Esophagus squamous epithelium (tissue), 4 donors: ENCODE results near the gene WDPCP.

Experiments
- CTCF ChIP-seq, 6 experiments: fragments of 450-650 bp in 4 of 6; fragments of 200-600 bp in 2 of 6; sonication (generic) in 2 of 6; IDR thresholded peaks; one replicate each; pipeline ENCODE4 v1.5.1; 2016 to 2019; ENCODE audit warnings: antibody characterized with exemption in 6 of 6, mild to moderate bottlenecking in 4 of 6, moderate library complexity in 4 of 6
- POLR2A ChIP-seq, 4 donors: fragments of 450-650 bp; IDR thresholded peaks; one replicate each; pipeline ENCODE4 v1.6.1; 2017; ENCODE audit warnings: antibody characterized with exemption in 4 of 4, mild to moderate bottlenecking in 4 of 4, moderate library complexity in 3 of 4

GRCh38 chr2:63101954-63102353, 486.3 kb downstream of the WDPCP start:
- no peak for TF ChIP-seq CTCF (IDR thresholded peaks at IDR 0.05)
- TF ChIP-seq POLR2A (IDR thresholded peaks at IDR 0.05) = no peak
